Peyer's patch (tissue), 4 donors: ENCODE measurements around the gene PLEKHA6.

Experiments used
- CTCF ChIP-seq, 6 experiments: fragments of 450-650 bp in 4 of 6; fragments of 200-600 bp in 2 of 6; sonication (generic) in 1 of 6; IDR thresholded peaks; one replicate each; pipeline ENCODE4 v1.5.1; 2017 to 2019; ENCODE audit warnings: antibody characterized with exemption in 6 of 6, mild to moderate bottlenecking in 3 of 6, moderate library complexity in 1 of 6
- POLR2A ChIP-seq, 2 donors: fragments of 450-650 bp; IDR thresholded peaks; one replicate each; pipeline ENCODE4 v1.5.1; 2017; ENCODE audit warnings: antibody characterized with exemption in 2 of 2, mild to moderate bottlenecking in 2 of 2, moderate library complexity in 2 of 2

- TF ChIP-seq CTCF (IDR thresholded peaks at IDR 0.05) (no peak), POLR2A (IDR thresholded peaks at IDR 0.05) (no peak)
These were observed 131.5 kb downstream of the PLEKHA6 start for GRCh38 chr1:204227996-204228785.
